Activated CD8-positive, alpha-beta memory T cell treated with anti-CD3 and anti-CD28 coated beads, Interleukin-2, amount 50 U/mL, for 4 hours (primary cell): Measurements from ENCODE around the gene KCTD4.

Experiments
- DNase-seq: peaks from one replicate; pipeline ENCODE4 v3.0.0-alpha.2; 2020

Gene KCTD4

GRCh38 chr13:45167611-45168554, 33.0 kb downstream of the KCTD4 start:
- no peak for DNase-seq

- no peak for DNase-seq
Measured at GRCh38 chr13:45166858-45167257, 34.0 kb downstream of the KCTD4 start.

DNA sequence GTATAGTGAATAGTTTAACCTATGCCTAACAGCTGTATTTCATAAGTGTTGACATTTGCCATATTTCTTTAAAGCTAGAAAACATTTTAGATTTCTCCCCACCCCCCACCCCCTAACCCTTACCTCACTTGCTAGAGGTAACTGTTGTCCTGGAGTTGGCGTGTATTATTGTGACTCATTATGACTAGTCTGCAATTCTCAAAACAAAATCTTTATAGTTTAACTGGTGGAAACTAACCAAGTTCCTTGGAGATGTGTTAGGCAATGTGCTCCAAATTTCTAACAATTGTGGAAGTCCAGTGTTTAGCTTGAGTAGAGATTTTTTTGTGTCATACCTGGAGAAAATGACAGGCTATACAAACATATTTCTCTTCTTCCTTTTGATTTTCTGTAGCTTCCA, 38.0 kb downstream of the KCTD4 start:
- DNase-seq = no peak

DNA sequence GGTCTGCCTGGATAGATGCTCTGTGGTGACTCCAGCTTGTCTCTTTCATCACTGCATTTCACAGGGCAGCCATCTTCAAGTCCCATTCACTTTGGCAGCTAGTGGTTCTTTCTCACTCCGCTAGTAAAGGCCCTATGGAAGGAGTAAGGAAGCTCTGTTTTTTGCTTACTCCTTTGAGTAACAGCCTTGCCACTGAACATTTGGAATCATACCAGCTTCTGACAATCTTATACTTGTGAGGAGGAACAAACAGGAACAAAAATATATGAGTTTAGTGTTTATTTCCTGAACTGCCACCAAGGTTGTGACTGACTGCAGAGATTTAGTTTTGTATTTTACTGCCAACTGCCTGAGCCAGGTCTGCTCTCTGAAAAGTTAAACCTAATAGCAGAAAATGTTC, 38.7 kb downstream of the KCTD4 start:
- DNase-seq = no peak

DNA sequence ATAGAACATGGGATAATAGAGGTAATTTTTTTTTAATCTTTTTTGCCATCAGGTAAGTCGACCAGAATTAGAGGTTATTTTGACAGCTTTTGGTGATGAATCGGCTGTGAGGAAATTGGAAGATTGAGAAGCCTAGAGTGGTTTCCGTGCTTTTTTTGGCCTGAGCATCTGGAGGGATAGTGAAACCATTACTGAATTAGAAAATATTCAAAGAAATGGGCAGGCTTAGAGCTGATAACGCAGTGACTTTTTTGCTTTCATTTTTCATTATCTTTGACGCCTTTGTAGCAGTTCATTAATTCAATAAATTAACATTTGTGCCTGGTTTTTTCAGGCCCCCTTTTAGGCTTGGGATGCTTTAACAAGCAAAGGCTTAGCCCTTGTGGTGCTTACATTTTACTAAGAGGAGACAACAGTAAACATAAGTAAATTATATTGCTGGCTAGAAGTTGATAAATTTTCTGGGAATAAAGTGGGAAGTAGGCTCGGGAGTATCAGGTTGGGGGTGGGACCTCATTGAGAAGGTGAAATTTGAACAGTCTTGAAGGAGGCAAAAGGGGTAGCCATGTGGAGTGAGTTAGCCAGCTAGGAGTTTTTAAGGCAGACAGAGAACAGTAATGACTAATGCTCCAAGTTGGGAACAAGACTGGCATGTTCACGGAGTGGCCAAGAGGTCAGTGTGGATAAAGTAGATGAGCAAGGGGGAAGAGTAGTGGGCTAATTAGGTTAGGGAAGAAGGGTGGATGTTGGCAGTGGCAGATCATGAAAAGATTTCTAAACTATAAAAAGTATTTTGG, 44.1 kb downstream of the KCTD4 start:
- no peak for DNase-seq

- no peak for DNase-seq
Measured at GRCh38 chr13:45149964-45150363, 50.9 kb downstream of the KCTD4 start.

- DNase-seq = no peak
Measured at GRCh38 chr13:45143346-45143751, 57.5 kb downstream of the KCTD4 start.
